NCI-H1092 treated with DMSO at 0.1 percent for 48 hours (cell line): ENCODE measurements around the gene GRID1.

Source experiments
- DNase-seq: peaks from one replicate; lab custom pipeline; 2025; lab: John Stamatoyannopoulos, UW

Gene GRID1

DNA sequence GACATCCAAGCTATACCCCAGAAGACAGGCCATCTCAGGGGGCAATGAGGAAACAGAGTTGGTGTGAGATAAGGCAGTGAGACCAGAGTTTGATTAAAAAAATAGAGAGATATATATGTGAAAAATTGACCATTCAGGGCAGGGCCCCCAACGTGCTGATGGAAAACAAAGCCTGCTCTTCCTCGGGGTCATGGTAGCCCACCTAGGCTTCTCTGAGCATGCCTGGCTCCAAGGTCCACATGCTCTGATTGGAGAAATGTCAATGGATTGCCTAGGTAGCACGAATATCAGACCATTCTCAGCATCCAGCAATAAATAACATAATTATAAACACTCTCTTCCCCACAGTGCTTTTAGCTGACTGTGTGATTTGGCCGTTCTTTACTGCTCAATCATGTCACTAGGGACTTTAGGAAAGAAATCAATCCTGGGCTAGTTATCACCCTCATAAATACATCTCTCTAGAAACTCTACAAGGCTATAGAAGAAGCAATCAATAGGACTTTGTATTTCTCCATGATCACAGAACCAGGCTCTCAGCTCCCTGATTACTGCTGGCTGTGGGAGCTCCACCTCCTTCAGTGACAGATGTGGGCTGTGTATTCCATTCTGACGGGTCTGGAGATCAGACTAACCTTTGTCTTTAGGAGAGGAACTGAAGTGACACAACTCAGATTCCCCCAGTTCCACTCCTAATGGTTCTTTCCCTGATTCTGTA lies 766.4 kb downstream of the GRID1 start:
- no peak for DNase-seq

DNA sequence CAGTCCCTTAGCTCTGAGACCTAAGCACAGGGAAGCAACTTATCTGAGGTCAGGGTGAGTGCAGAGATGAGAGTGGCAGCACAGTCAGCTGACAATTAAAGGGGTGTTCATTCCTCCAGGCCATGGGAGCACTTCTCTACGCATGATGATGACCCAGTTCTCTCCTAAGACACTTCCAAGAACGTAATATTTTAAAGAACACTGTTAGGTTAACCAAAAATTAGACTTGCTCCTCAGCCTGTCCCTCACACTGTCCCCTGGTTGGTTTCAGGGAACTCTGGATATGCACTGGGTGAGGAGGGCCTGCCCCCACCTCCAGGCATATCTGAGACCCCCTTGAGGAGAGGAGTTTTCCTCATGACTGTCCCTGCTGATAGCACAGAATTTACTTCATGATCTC lies 767.5 kb downstream of the GRID1 start:
- no peak for DNase-seq

DNA sequence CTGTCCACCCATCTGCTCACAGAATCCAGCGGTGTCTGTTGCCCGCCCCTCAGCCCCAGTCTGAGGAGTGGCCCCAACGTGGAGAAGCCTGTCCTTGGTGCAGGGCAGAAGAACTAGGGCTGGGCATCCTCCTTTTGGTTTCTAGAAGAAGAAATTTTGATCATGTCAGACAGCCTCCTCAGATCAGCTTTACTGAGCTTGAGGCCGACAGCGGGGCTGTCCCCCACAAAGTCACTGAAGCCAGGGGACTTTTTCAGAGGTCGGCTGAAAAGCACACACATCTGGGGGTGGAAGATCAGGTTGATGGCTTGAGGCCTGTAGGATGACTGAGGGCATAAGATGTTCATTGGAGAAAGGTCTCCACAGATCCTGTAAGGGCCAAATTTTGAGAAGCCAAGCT lies 767.9 kb downstream of the GRID1 start:
- no peak for DNase-seq

DNA sequence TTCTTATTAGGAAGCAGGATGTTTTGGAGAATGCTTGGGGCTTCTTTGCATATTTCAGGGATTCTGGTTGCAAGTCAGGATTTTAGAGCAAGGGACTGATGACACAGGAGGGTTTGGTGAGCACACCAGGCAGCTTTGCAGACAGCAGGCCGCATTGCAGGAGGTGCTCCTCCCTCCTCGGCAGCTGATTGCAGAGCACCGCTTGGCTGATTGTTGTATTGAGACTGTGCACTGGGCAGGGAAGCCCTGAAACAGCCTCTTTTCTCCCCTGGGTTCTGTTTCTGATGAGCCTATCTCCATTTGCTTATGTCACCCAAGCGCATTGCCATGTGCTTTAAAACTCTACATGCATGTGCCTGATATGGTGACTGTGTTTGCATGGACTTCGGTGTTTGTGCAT lies 769.6 kb downstream of the GRID1 start:
- no peak for DNase-seq

DNA sequence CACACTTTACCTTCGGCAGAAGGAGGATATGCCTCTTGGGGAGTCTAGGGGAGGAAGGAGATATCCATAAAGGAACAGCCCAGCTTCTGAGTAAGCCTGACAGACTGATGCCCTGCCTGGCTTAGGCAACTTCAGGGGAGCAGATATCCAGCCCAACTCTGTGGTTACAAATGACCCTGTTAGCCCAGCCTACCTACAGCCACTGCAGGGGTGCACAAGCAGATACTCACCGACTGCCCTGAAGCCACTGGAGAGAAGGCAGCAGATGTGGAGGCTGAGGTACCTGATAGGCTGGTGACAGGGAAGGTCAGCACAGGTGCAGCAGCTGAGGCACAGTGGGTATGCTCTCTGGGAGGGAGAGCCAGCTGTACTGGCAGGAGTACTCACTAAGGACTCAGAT lies 770.2 kb downstream of the GRID1 start:
- DNase-seq = no peak

DNA sequence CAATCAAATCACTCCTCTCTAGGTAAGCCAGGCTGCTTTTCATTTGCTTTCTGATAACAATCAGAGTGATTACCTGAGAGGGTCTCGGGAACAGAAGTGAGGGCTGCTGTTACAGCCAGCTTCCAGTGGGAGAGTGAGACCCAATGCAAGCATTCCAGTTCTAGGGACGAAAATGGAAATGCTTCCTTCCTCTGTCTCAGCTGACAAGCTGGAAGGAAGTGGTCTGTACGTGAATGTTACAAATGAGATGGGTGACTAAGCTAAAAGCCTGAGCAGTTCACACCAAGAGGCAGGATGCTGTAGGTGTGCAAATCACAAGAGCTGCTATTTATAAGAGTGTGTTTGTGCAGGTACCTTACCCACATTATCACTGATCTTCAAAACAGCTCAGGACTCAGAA lies 772.4 kb downstream of the GRID1 start:
- DNase-seq = no peak

DNA sequence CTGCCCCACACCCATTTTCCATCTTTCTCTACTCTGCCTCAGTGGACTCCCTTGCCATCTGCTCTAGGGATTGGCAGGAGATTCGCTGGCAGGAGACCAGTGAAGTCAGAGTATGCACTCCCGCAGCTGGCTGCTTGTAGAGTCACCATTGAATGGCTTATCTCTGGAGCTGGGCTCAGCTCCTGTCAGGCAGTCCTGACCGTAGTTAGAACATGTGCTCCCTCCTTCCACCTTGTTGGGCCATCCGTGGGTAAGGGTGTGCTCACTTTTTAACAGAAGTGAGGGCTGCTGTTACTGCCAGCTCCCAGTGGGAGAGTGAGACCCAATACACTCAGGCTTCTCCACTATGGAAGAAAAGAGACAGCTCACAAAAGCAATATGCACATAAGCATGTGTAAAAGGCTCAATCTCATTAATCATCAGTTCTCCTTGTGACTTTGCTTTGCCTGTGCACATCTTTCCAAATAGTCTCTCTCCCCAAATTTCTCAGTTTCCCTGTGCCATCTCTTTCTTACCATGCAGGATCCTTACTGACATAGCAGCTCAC lies 773.3 kb downstream of the GRID1 start:
- no peak for DNase-seq

DNA sequence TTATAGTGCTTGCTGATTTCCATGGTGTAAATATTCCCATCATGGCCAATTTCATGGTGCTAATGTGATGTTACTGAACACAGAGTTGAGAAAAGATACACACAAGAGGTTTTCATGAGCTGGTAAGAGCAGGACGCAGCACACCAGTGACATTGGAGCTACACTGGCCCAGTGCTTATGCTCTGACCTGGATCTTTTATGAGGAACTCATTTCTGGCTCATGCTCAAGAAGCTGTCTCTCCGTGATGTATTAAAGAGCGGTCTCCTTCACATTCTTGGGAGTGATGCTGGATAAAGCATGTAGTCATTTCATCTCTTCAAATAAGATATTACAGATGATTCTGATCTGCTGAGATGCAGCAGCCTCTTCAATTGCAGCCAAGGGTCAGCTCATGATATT lies 785.2 kb downstream of the GRID1 start:
- DNase-seq = no peak

DNA sequence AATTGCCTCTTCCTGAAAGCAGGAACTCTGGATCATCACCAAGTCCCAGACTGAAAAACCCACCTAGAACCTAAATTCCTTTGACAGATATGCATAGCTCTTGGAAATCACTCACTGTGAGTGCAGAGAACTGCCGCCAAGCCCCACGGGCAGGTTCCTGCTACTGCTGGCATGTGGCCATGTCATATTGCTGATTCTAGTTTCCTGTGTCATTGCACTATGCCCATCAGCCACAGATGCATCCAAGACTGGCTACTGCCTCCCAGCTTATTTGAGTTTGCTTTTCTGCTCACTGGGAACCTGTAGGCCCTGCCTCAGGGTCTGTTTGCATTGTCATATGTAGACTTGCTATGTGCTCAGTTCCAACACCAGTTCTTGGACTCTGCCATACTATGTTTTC lies 786.0 kb downstream of the GRID1 start:
- DNase-seq = no peak

DNA sequence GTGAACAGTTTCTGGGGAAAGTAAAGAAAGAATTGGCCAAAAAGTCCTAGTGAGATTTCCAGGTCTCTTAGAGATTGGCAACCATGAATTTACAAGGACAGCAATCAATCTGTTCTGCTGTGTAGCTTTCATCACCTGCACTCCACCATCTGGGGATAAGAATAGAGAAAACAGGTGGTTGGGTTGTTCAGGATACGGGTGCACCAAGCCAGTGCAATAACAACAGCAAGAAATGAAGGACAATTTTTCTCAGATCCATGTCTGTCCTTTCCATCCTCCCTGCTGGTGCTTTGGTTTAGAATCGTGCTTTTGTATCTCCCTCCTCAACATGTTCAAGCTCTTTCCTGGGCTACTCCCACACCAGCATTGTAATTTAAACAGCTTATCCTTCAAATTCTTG lies 787.7 kb downstream of the GRID1 start:
- DNase-seq = no peak

DNA sequence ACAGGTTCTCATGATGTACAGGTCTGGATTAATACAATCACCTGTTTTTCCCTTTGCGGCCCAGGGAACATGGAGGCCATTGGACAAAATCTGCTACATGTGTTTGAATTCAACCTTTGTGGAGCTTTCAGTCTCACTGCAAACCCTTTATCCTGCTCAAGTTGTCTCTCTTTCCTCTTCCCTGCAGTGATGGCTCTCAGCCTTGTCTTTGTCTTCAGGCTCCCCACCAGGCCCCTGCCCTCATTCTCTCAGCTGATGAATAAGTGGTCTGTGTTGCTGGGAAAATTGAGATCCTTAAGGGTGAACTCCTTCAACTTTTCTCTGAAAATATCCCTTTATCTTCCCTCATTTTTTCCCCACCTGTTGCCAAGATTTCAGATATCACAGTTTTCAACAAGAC lies 791.2 kb downstream of the GRID1 start:
- no peak for DNase-seq

DNA sequence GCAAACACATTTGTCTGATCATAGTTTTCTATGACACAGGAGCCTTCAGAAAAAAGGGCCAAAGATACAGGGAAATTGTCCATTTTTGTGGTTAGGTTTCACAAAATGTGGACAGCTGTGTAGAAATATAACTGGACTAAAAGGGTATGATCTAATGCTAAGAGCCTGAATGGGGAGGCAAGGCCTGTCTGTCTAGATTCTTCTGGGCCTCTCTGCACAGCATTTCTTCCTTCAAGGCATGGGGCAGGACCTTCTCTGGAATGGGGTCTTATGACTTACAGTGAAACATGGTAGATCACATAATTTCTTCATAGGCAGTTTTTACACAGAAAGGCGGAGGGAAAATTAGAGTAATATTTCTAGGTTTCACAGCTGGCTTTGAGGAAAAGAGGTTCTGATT lies 795.7 kb downstream of the GRID1 start:
- DNase-seq = no peak

DNA sequence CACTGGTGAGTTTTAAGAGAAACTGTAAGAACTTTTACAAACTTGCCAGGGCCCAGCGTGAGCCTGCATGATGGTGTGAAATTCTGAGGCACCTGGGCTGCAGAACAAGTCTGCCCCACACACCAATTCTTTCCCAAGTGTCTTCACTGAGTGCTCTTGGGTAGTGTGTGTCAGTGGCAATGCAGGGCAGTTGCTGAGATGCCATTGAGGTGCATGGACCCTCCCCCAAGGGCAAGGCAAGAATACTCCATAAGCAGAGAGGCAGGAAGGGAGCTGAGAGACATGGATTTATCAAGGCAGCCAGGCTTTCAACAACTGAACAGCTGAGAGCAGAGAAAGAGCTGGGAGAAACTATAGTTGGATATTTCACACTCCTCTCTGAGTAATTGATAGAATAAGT lies 801.2 kb downstream of the GRID1 start:
- no peak for DNase-seq

DNA sequence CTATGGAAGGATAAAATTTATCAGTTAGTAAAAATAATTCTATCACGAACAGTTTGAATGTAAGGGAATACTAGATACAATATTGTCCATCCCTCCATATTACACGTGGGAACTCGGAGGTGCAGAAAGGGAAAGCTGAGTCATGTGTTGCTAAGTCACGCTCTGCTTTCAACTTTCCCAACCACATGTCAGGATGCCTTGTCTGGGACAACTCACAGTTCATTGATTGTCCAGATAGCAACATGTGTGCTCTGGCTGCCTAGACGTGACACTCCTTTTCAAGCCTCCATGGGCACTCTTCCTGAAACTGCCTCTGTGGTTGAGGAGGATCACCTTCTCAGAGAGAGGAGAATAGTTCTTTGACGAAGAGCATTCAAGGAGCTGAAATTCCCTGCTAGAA lies 808.1 kb downstream of the GRID1 start:
- DNase-seq = no peak

DNA sequence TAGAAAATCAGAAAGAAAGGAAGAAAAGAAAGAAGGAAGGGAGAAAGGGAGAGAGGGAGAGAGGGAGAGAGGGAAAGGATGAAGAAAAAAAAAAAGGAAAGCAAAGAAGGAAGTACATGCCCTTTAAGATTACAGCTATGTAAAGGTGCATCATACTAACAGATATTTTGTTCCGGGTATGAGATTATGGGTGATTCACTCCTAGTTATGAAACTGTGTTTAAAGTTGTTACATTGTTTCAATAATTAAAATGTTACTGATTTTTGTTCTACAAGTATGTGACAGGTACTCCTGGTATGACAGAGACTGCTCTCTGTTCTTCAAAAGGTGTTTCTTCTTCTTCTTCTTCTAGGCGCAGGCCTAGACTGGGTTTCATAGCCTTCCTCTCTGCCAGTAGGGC lies 808.9 kb downstream of the GRID1 start:
- no peak for DNase-seq

DNA sequence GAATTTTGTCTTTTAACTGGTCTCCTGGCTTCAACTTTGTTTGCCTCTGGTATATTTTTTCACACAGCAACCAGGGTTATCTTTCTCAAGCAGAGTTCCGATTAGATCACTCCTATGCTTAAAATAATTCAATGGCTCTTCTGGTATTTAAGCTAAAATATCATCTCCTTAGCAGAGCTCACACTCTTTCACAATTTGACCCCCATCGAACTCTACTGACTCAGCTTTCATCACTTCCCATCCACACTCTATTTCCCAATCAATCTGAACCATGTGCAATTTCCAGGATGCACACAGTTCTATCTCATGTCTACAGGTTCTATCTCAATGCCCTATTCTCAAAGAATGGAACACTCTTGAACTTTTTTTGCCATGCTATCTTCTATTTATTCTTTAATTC lies 809.5 kb downstream of the GRID1 start:
- no peak for DNase-seq
